Measurements from ENCODE around the gene TTC13. TPM values are rescaled to one million over a fixed set of nuclear protein-coding genes. Genes with fewer than 3 reads are reported as not detected.
"Not testable (repeated sequence)": the region's sequence is repeated elsewhere in the genome, so short reads cannot be mapped to it uniquely, and the experiment has no call there.

The TTC13 gene
- total RNA-seq, 1 donor from 2014 or later: 23.0 TPM

- H3K36me3 Mint-ChIP-seq: no peaks in the 10 kb centered on the region
- H3K4me3 ChIP-seq: no peak overlapping the region
- H3K79me2 ChIP-seq (ENCODE audit: low read depth): no peaks in the 10 kb centered on the region
- no peaks in the 10 kb centered on the region for H4K20me1 ChIP-seq (ENCODE audit: low read depth)
- H3K9me3 Mint-ChIP-seq: no peaks in the 10 kb centered on the region
- no peak overlapping the region for H3K27ac Mint-ChIP-seq
- H3K4me1 ChIP-seq: no peaks in the 10 kb centered on the region
- no peaks in the 10 kb centered on the region for H3K36me3 ChIP-seq
- H3F3A ChIP-seq (ENCODE audit: low read depth): no peaks in the 10 kb centered on the region
- H2AFZ ChIP-seq (replicated peaks): no peak overlapping the region
- no peak overlapping the region for H3K27ac ChIP-seq
- H3K9me3 ChIP-seq (ENCODE audit: low read depth): no peaks in the 10 kb centered on the region
- H3K4me3 Mint-ChIP-seq: no peak overlapping the region
- no peaks in the 10 kb centered on the region for H3K4me1 Mint-ChIP-seq
- TF ChIP-seq EZH2 (IDR thresholded peaks at IDR 0.05): no peak
- no peak for TF ChIP-seq EZH2phosphoT487 (IDR thresholded peaks at IDR 0.05)
- TF ChIP-seq, protein P1, sequence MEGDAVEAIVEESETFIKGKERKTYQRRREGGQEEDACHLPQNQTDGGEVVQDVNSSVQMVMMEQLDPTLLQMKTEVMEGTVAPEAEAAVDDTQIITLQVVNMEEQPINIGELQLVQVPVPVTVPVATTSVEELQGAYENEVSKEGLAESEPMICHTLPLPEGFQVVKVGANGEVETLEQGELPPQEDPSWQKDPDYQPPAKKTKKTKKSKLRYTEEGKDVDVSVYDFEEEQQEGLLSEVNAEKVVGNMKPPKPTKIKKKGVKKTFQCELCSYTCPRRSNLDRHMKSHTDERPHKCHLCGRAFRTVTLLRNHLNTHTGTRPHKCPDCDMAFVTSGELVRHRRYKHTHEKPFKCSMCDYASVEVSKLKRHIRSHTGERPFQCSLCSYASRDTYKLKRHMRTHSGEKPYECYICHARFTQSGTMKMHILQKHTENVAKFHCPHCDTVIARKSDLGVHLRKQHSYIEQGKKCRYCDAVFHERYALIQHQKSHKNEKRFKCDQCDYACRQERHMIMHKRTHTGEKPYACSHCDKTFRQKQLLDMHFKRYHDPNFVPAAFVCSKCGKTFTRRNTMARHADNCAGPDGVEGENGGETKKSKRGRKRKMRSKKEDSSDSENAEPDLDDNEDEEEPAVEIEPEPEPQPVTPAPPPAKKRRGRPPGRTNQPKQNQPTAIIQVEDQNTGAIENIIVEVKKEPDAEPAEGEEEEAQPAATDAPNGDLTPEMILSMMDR (IDR thresholded peaks at IDR 0.05): no peak
- H3K27me3 ChIP-seq: peaks cover 30% of the 10 kb centered on the region
- H3K4me2 ChIP-seq: no peak overlapping the region
- H3K9ac ChIP-seq: no peak overlapping the region
- peaks cover 2% of the 10 kb centered on the region for H3K27me3 Mint-ChIP-seq (ENCODE audit: insufficient read depth, low read depth)
- no peak for DNase-seq (ENCODE audit: low spot score)
These were observed 34.8 kb upstream of the TTC13 start for GRCh38 chr1:231013391-231014015.

GRCh38 chr1:231011963-231012362 lies 33.3 kb upstream of the TTC13 start:
- no peak overlapping the region for H3K4me2 ChIP-seq
- no peak overlapping the region for H3K27ac Mint-ChIP-seq

GRCh38 chr1:231011360-231011759 lies 32.7 kb upstream of the TTC13 start:
- no peak overlapping the region for H3K27ac ChIP-seq
- Mint-ChIP-seq H3K27me3 (ENCODE audit: insufficient read depth, low read depth) (no peaks in the 10 kb centered on the region), H3K4me1 (no peaks in the 10 kb centered on the region), H3K36me3 (no peaks in the 10 kb centered on the region), H3K9me3 (peaks cover 12% of the 10 kb centered on the region), H3K27ac (no peak overlapping the region), H3K4me3 (no peak overlapping the region)
- TF ChIP-seq, protein P1 (IDR thresholded peaks at IDR 0.05): no peak
- TF ChIP-seq EZH2 (IDR thresholded peaks at IDR 0.05): no peak
- TF ChIP-seq EZH2phosphoT487 (IDR thresholded peaks at IDR 0.05): no peak
- no peaks in the 10 kb centered on the region for H3K36me3 ChIP-seq
- H2AFZ ChIP-seq (replicated peaks): no peak overlapping the region
- H3F3A ChIP-seq (ENCODE audit: low read depth): no peaks in the 10 kb centered on the region
- no peaks in the 10 kb centered on the region for H3K79me2 ChIP-seq (ENCODE audit: low read depth)
- H3K9me3 ChIP-seq (ENCODE audit: low read depth): peaks cover 8% of the 10 kb centered on the region
- peaks cover 30% of the 10 kb centered on the region for H3K27me3 ChIP-seq
- H3K9ac ChIP-seq: no peak overlapping the region
- no peak overlapping the region for H3K4me3 ChIP-seq
- no peak overlapping the region for H3K4me2 ChIP-seq
- no peaks in the 10 kb centered on the region for H3K4me1 ChIP-seq
- H4K20me1 ChIP-seq (ENCODE audit: low read depth): no peaks in the 10 kb centered on the region
- no peak for DNase-seq (ENCODE audit: low spot score)

More at GRCh38 chr1:231011963-231012362, 33.3 kb upstream of the TTC13 start:
- no peak for DNase-seq (ENCODE audit: low spot score)
- Mint-ChIP-seq H3K36me3 (no peaks in the 10 kb centered on the region), H3K9me3 (peaks cover 6% of the 10 kb centered on the region), H3K27me3 (ENCODE audit: insufficient read depth, low read depth) (no peaks in the 10 kb centered on the region), H3K4me1 (no peaks in the 10 kb centered on the region), H3K4me3 (no peak overlapping the region)
- H3K36me3 ChIP-seq: no peaks in the 10 kb centered on the region
- no peaks in the 10 kb centered on the region for H3K79me2 ChIP-seq (ENCODE audit: low read depth)
- H3K4me1 ChIP-seq: no peaks in the 10 kb centered on the region
- no peaks in the 10 kb centered on the region for H3F3A ChIP-seq (ENCODE audit: low read depth)
- no peaks in the 10 kb centered on the region for H4K20me1 ChIP-seq (ENCODE audit: low read depth)
- H3K27me3 ChIP-seq: peaks cover 30% of the 10 kb centered on the region
- H2AFZ ChIP-seq (replicated peaks): no peak overlapping the region
- H3K9ac ChIP-seq: no peak overlapping the region
- peaks cover 8% of the 10 kb centered on the region for H3K9me3 ChIP-seq (ENCODE audit: low read depth)
- H3K4me3 ChIP-seq: no peak overlapping the region
- H3K27ac ChIP-seq: no peak overlapping the region
- TF ChIP-seq EZH2 (IDR thresholded peaks at IDR 0.05) (no peak), EZH2phosphoT487 (IDR thresholded peaks at IDR 0.05) (no peak)
- TF ChIP-seq, protein P1 (IDR thresholded peaks at IDR 0.05): no peak

- not testable (repeated sequence) for H3K4me3 ChIP-seq; H3K27ac Mint-ChIP-seq; H3K4me2 ChIP-seq; H3F3A ChIP-seq (ENCODE audit: low read depth); H3K27me3 Mint-ChIP-seq (ENCODE audit: insufficient read depth, low read depth); H3K4me1 ChIP-seq; H3K27ac ChIP-seq; H3K36me3 Mint-ChIP-seq; H4K20me1 ChIP-seq (ENCODE audit: low read depth); H3K4me3 Mint-ChIP-seq; H3K9ac ChIP-seq; H3K79me2 ChIP-seq (ENCODE audit: low read depth); DNase-seq (ENCODE audit: low spot score); H3K36me3 ChIP-seq; H2AFZ ChIP-seq (replicated peaks); H3K4me1 Mint-ChIP-seq
- peaks cover 46% of the 10 kb centered on the region for H3K9me3 Mint-ChIP-seq
- H3K9me3 ChIP-seq (ENCODE audit: low read depth): peaks cover 21% of the 10 kb centered on the region
- peaks cover 17% of the 10 kb centered on the region for H3K27me3 ChIP-seq
These were observed 28.9 kb upstream of the TTC13 start for GRCh38 chr1:231007535-231007934.
